CD1c-positive myeloid dendritic cell (primary cell): ENCODE data around the gene COLEC12.

ENCODE experiments used
- DNase-seq: peaks from one replicate; pipeline ENCODE4 v3.0.0-alpha.2; 2016; ENCODE audit errors: extremely low spot score

The COLEC12 gene

GRCh38 chr18:415047-415446 is 85.5 kb downstream of the COLEC12 start:
- no peak for DNase-seq

GRCh38 chr18:413233-413632 is 87.3 kb downstream of the COLEC12 start:
- no peak for DNase-seq

- DNase-seq: no peak
These were observed 90.5 kb downstream of the COLEC12 start for GRCh38 chr18:410047-410455.

GRCh38 chr18:408367-408766 is 92.1 kb downstream of the COLEC12 start:
- no peak for DNase-seq

GRCh38 chr18:407626-408224 is 92.8 kb downstream of the COLEC12 start:
- DNase-seq: no peak

GRCh38 chr18:407191-407590 is 93.3 kb downstream of the COLEC12 start:
- DNase-seq: no peak

- no peak for DNase-seq
These were observed 93.8 kb downstream of the COLEC12 start for GRCh38 chr18:406677-407076.

GRCh38 chr18:405006-405405 is 95.5 kb downstream of the COLEC12 start:
- DNase-seq: peak; percentile 77

- peak; percentile 47 for DNase-seq
These were observed 96.4 kb downstream of the COLEC12 start for GRCh38 chr18:404061-404636.

GRCh38 chr18:402129-402528 is 98.4 kb downstream of the COLEC12 start:
- no peak for DNase-seq

GRCh38 chr18:400456-400855 is 100.0 kb downstream of the COLEC12 start:
- no peak for DNase-seq

- DNase-seq: no peak
These were observed 100.8 kb downstream of the COLEC12 start for GRCh38 chr18:399631-400135.

GRCh38 chr18:398935-399630 is 101.4 kb downstream of the COLEC12 start:
- no peak for DNase-seq

GRCh38 chr18:396556-396955 is 103.9 kb downstream of the COLEC12 start:
- DNase-seq: no peak

- DNase-seq: no peak
These were observed 104.3 kb downstream of the COLEC12 start for GRCh38 chr18:396251-396555.

- DNase-seq: no peak
These were observed 104.8 kb downstream of the COLEC12 start for GRCh38 chr18:395456-396250.

GRCh38 chr18:394987-395362 is 105.5 kb downstream of the COLEC12 start:
- no peak for DNase-seq

GRCh38 chr18:394262-394986 is 106.1 kb downstream of the COLEC12 start:
- no peak for DNase-seq

- DNase-seq: no peak
These were observed 106.9 kb downstream of the COLEC12 start for GRCh38 chr18:393574-393957.

- DNase-seq: peak; percentile 68
These were observed 107.5 kb downstream of the COLEC12 start for GRCh38 chr18:392928-393573.

GRCh38 chr18:390741-391478 is 109.6 kb downstream of the COLEC12 start:
- DNase-seq: peak; percentile 52
